ENCODE data around the gene SUPT3H. TPM values are rescaled to one million over a fixed set of nuclear protein-coding genes. Genes with fewer than 3 reads are reported as not detected.

Gene SUPT3H
- total RNA-seq, 4 donors from 2014 or later, result 0.80 to 12.7 (median 3.0) TPM

- TF ChIP-seq POLR2AphosphoS5 (IDR thresholded peaks at IDR 0.05) (no peak), CTCF (IDR thresholded peaks at IDR 0.05) (no peak), POLR2A (IDR thresholded peaks at IDR 0.05) (no peak), EP300 (IDR thresholded peaks at IDR 0.05; ENCODE audit: low read depth) (no peak)
- WGBS, 2 donors (ENCODE audit: low coverage in 1 of 2), result 77 to 83% methylated on average over 1 of the region's 1 CpG
- Histone ChIP-seq H3K9me3 (no peaks in the 10 kb centered on the region), H3K4me3 (no peak overlapping the region), H3K4me1 (peaks cover 0 to 4% (median 0%) of the 10 kb centered on the region in 4 donors), H3K27me3 (no peaks in the 10 kb centered on the region), H3K27ac (no peak overlapping the region), H3K36me3 (no peaks in the 10 kb centered on the region)
- in situ Hi-C loops (cut with MboI; ENCODE audit: low pct_ligation_motif_present in 1 of 4, low pct_unique_long_range_greater_than_20kb in 1 of 4, low sequenced_read_pairs in 3 of 4) (no loop called here), intact Hi-C loops (cut with DNase I; ENCODE audit: low total_unique reads) (no loop called here)
- no peak for DNase-seq
Observed at GRCh38 chr6:44851176-44851575, 526.6 kb downstream of the SUPT3H start.

- no peaks in the 10 kb centered on the region for H3K4me1 ChIP-seq
- in situ Hi-C loops (cut with MboI; ENCODE audit: low pct_ligation_motif_present in 1 of 4, low pct_unique_long_range_greater_than_20kb in 1 of 4, low sequenced_read_pairs in 3 of 4), result no loop called here
- no peak overlapping the region for H3K4me3 ChIP-seq
- no peaks in the 10 kb centered on the region for H3K36me3 ChIP-seq
- intact Hi-C loops (cut with DNase I; ENCODE audit: low total_unique reads), result no loop called here
- H3K27ac ChIP-seq, result no peak overlapping the region
- no peak for DNase-seq
- H3K9me3 ChIP-seq, result no peaks in the 10 kb centered on the region
- no peaks in the 10 kb centered on the region for H3K27me3 ChIP-seq
- TF ChIP-seq CTCF (IDR thresholded peaks at IDR 0.05), result no peak
- TF ChIP-seq POLR2AphosphoS5 (IDR thresholded peaks at IDR 0.05), result no peak
- TF ChIP-seq EP300 (IDR thresholded peaks at IDR 0.05; ENCODE audit: low read depth), result no peak
- no peak for TF ChIP-seq POLR2A (IDR thresholded peaks at IDR 0.05)
Observed at GRCh38 chr6:44850312-44850711, 527.4 kb downstream of the SUPT3H start.

GRCh38 chr6:44849806-44850205 lies 527.9 kb downstream of the SUPT3H start:
- no peaks in the 10 kb centered on the region for H3K36me3 ChIP-seq
- TF ChIP-seq EP300 (IDR thresholded peaks at IDR 0.05; ENCODE audit: low read depth), result no peak
- TF ChIP-seq POLR2A (IDR thresholded peaks at IDR 0.05), result no peak
- TF ChIP-seq CTCF (IDR thresholded peaks at IDR 0.05), result no peak
- TF ChIP-seq POLR2AphosphoS5 (IDR thresholded peaks at IDR 0.05), result no peak
- no peaks in the 10 kb centered on the region for H3K4me1 ChIP-seq
- H3K9me3 ChIP-seq, result no peaks in the 10 kb centered on the region
- intact Hi-C loops (cut with DNase I; ENCODE audit: low total_unique reads) (no loop called here), in situ Hi-C loops (cut with MboI; ENCODE audit: low pct_ligation_motif_present in 1 of 4, low pct_unique_long_range_greater_than_20kb in 1 of 4, low sequenced_read_pairs in 3 of 4) (no loop called here)
- WGBS, 2 donors (ENCODE audit: low coverage in 1 of 2), result 92 to 100% methylated on average over 1 of the region's 1 CpG
- H3K27me3 ChIP-seq, result no peaks in the 10 kb centered on the region
- H3K4me3 ChIP-seq, result no peak overlapping the region
- H3K27ac ChIP-seq, result no peak overlapping the region
- DNase-seq, result no peak

GRCh38 chr6:44843734-44844133 lies 534.0 kb downstream of the SUPT3H start:
- H3K4me1 ChIP-seq, result no peaks in the 10 kb centered on the region
- intact Hi-C loops (cut with DNase I; ENCODE audit: low total_unique reads) (no loop called here), in situ Hi-C loops (cut with MboI; ENCODE audit: low pct_ligation_motif_present in 1 of 4, low pct_unique_long_range_greater_than_20kb in 1 of 4, low sequenced_read_pairs in 3 of 4) (no loop called here)
- no peaks in the 10 kb centered on the region for H3K9me3 ChIP-seq
- H3K27me3 ChIP-seq, result no peaks in the 10 kb centered on the region
- H3K27ac ChIP-seq, result no peak overlapping the region
- H3K36me3 ChIP-seq, result no peaks in the 10 kb centered on the region
- TF ChIP-seq POLR2AphosphoS5 (IDR thresholded peaks at IDR 0.05), result no peak
- TF ChIP-seq CTCF (IDR thresholded peaks at IDR 0.05), result no peak
- no peak for TF ChIP-seq POLR2A (IDR thresholded peaks at IDR 0.05)
- no peak for TF ChIP-seq EP300 (IDR thresholded peaks at IDR 0.05; ENCODE audit: low read depth)
- no peak for DNase-seq
- H3K4me3 ChIP-seq, result no peak overlapping the region
- WGBS, 2 donors (ENCODE audit: low coverage in 1 of 2), result 43 to 53% methylated on average over 2 to 3 of the region's 3 CpGs

Measured in transverse colon (tissue), 4 donors.